Mesothelial cell of epicardium (in vitro differentiated cells): Measurements from ENCODE around the gene IL1R2. TPM values are rescaled to one million over a fixed set of nuclear protein-coding genes. Genes with fewer than 3 reads are reported as not detected.
"Not testable (repeated sequence)": the region's sequence is repeated elsewhere in the genome, so short reads cannot be mapped to it uniquely, and the experiment has no call there.

Source experiments
- DNase-seq, 2 experiments: peaks; one replicate each; pipeline ENCODE4 v3.0.0; 2021; ENCODE audit warnings: low spot score in 2 of 2; ENCODE audit not compliant: unreplicated experiment in 2 of 2
- H3K27ac Mint-ChIP-seq: 2 replicates; pipeline ENCODE4 v1.8.0; 2021; ENCODE audit warnings: mixed read lengths
- H3K27me3 Mint-ChIP-seq: 2 replicates; pipeline ENCODE4 v1.8.0; 2021; ENCODE audit warnings: low read depth, mixed read lengths
- H3K36me3 Mint-ChIP-seq: 2 replicates; pipeline ENCODE4 v1.8.0; 2021; ENCODE audit warnings: mixed read lengths
- H3K4me1 Mint-ChIP-seq: 2 replicates; pipeline ENCODE4 v1.8.0; 2021; ENCODE audit warnings: mixed read lengths
- H3K4me3 Mint-ChIP-seq: 2 replicates; pipeline ENCODE4 v1.8.0; 2021; ENCODE audit warnings: mild to moderate bottlenecking, moderate library complexity, mixed read lengths
- H3K9me3 Mint-ChIP-seq: 2 replicates; pipeline ENCODE4 v1.8.0; 2021; ENCODE audit warnings: mixed read lengths
- total RNA-seq: library from RNA; stranded (reverse); gene quantifications from 3 replicates; pipeline ENCODE4 v1.2.1, GENCODE V29; 2021
- TF ChIP-seq, protein P1 (sequence below): fragments of 200-600 bp; sonication (generic); IDR thresholded peaks from one replicate; pipeline ENCODE4 v1.5.0; 2021; ENCODE audit warnings: antibody characterized with exemption; ENCODE audit not compliant: unreplicated experiment

Gene IL1R2
- total RNA-seq, 1 donor from 2014 or later, result not detected

DNA sequence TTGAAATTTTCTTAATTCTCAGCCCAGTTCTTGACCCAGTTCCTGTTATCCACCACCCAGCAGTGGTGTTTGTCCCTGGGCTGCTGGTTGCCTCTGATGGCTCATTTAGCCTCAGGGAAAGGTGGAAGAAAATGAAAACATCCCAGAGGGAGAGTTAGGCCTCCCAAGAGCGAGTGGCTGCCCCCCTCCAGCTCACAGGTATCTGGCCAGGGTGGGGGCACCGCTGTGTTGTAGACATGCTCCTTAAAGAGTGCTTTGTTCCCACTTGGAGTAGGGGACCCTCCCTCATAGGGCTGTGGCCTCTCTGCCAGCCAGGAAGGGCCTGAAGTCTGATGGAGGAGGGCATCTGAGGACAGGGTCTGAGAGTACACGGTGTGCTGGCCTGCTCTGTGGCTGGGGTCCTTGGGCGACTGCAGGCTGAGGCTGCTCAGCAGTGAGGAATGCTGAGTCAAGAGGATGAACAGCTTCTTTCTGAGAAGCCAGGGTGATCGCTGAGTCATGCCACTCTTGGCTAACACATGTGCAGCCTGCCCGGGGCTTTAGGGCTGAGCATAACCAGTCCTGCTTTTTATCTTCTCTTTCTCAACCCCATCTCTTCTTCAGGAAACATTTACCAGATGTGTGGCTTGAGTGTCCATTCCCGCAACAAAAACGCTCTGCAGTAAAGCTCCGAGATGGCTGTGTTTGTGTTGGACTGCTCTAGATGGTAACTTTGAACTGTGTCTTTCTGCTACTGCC, 72.3 kb downstream of the IL1R2 start:
- Mint-ChIP-seq H3K27me3 (no peaks in the 10 kb centered on the region), H3K9me3 (peaks cover 4% of the 10 kb centered on the region), H3K27ac (peak overlapping the region; percentile 63), H3K4me1 (peaks cover 35% of the 10 kb centered on the region), H3K4me3 (no peak overlapping the region), H3K36me3 (no peaks in the 10 kb centered on the region)
- TF ChIP-seq, protein P1, sequence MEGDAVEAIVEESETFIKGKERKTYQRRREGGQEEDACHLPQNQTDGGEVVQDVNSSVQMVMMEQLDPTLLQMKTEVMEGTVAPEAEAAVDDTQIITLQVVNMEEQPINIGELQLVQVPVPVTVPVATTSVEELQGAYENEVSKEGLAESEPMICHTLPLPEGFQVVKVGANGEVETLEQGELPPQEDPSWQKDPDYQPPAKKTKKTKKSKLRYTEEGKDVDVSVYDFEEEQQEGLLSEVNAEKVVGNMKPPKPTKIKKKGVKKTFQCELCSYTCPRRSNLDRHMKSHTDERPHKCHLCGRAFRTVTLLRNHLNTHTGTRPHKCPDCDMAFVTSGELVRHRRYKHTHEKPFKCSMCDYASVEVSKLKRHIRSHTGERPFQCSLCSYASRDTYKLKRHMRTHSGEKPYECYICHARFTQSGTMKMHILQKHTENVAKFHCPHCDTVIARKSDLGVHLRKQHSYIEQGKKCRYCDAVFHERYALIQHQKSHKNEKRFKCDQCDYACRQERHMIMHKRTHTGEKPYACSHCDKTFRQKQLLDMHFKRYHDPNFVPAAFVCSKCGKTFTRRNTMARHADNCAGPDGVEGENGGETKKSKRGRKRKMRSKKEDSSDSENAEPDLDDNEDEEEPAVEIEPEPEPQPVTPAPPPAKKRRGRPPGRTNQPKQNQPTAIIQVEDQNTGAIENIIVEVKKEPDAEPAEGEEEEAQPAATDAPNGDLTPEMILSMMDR, result no peak
- DNase-seq, result peak in 1 of 2 experiments; percentile 51

GRCh38 chr2:102064679-102065674, 73.2 kb downstream of the IL1R2 start:
- no peak for DNase-seq
- no peak overlapping the region for H3K4me3 Mint-ChIP-seq

GRCh38 chr2:102065675-102066252, 74.0 kb downstream of the IL1R2 start:
- no peak overlapping the region for H3K27ac Mint-ChIP-seq
- H3K36me3 Mint-ChIP-seq, result no peaks in the 10 kb centered on the region

More at GRCh38 chr2:102064679-102065674, 73.2 kb downstream of the IL1R2 start:
- H3K9me3 Mint-ChIP-seq, result peaks cover 4% of the 10 kb centered on the region
- no peaks in the 10 kb centered on the region for H3K36me3 Mint-ChIP-seq
- TF ChIP-seq, protein P1, result no peak
- H3K4me1 Mint-ChIP-seq, result peaks cover 43% of the 10 kb centered on the region
- H3K27me3 Mint-ChIP-seq, result no peaks in the 10 kb centered on the region
- peak overlapping the region; percentile 63 for H3K27ac Mint-ChIP-seq

DNA sequence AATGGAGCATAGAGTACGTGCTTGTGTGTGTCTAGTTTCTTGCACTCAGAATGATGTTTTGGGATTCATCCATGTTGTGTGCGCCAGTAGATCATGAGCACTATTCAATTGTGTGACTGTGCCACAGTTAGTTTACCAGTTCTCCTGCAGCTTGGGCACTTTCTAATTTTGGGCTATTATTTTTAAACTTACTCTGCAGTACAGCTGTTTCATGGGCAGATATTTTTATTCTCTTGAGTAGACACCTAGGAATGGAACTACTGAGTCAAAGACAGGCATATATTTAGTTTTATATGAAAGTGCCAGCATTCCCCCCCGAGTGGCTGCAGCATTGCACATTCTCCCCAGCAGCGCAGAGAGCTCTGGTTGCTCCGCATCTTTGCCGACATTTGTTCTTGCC, 74.8 kb downstream of the IL1R2 start:
- no peak overlapping the region for H3K27ac Mint-ChIP-seq
- TF ChIP-seq, protein P1, result no peak
- H3K27me3 Mint-ChIP-seq, result no peaks in the 10 kb centered on the region
- peaks cover 4% of the 10 kb centered on the region for H3K9me3 Mint-ChIP-seq
- no peak for DNase-seq
- no peaks in the 10 kb centered on the region for H3K36me3 Mint-ChIP-seq
- H3K4me3 Mint-ChIP-seq, result no peak overlapping the region
- peaks cover 47% of the 10 kb centered on the region for H3K4me1 Mint-ChIP-seq

More at GRCh38 chr2:102065675-102066252, 74.0 kb downstream of the IL1R2 start:
- DNase-seq, result no peak
- TF ChIP-seq, protein P1, result no peak
- no peaks in the 10 kb centered on the region for H3K27me3 Mint-ChIP-seq
- H3K4me1 Mint-ChIP-seq, result peaks cover 47% of the 10 kb centered on the region
- H3K4me3 Mint-ChIP-seq, result no peak overlapping the region
- peaks cover 4% of the 10 kb centered on the region for H3K9me3 Mint-ChIP-seq

- DNase-seq, H3K27me3 Mint-ChIP-seq, H3K9me3 Mint-ChIP-seq, H3K36me3 Mint-ChIP-seq, H3K4me3 Mint-ChIP-seq, H3K27ac Mint-ChIP-seq: not testable (repeated sequence)
- peaks cover 35% of the 10 kb centered on the region for H3K4me1 Mint-ChIP-seq
Measured at GRCh38 chr2:102068126-102068525, 76.4 kb downstream of the IL1R2 start.
